Right cardiac atrium (tissue), 5 donors: Measurements from ENCODE around the gene DHH. TPM values are rescaled to one million over a fixed set of nuclear protein-coding genes. Genes with fewer than 3 reads are reported as not detected.
A peak's percentile ranks its signal among the peaks of the same experiment; 100 is the strongest.

Experiments
- ATAC-seq, 2 donors: fragments of 200-7000 bp; cut with Tn5 transposase; one replicate each; pipeline versions ENCODE4 v1.8.0 to v1.9.1; 2020; ENCODE audit warnings: moderate library complexity in 2 of 2, mild to moderate bottlenecking in 1 of 2
- DNase-seq, 3 donors: peaks; one replicate each; pipeline ENCODE4 v3.0.0-alpha.2; 2020
- H3K27ac ChIP-seq: one replicate; pipeline ENCODE4 v1.5.1; 2013; ENCODE audit warnings: mild to moderate bottlenecking, low read length, control low read depth, moderate library complexity
- H3K27me3 ChIP-seq: one replicate; pipeline ENCODE4 v1.6.1; 2013; ENCODE audit not compliant: control insufficient read depth, insufficient read depth
- H3K4me1 ChIP-seq: one replicate; pipeline ENCODE4 v1.6.1; 2013; ENCODE audit warnings: low read length; ENCODE audit not compliant: control insufficient read depth, insufficient read depth
- H3K4me3 ChIP-seq: one replicate; pipeline ENCODE4 v1.5.1; 2013; ENCODE audit warnings: low read length, control low read depth
- H3K9me3 ChIP-seq: one replicate; pipeline ENCODE4 v1.6.1; 2013; ENCODE audit warnings: low read length; ENCODE audit not compliant: control insufficient read depth
- WGBS: extraction: QIAGEN DNeasy Blood & Tissue Kit; methylation state at CpG from one replicate; pipeline ENCODE4 v1.1.7; 2013; 5-methylcytosine and 5-hydroxymethylcytosine counted together
- intact Hi-C, 4 donors: fragments of 100-400 bp; cut with DNase I; formaldehyde crosslinking; loops; one replicate each; pipeline versions ENCODE4 v1.11.0 to v1.14.0; 2022 to 2023
- polyA plus RNA-seq: library from polyadenylated mRNA; stranded (reverse); fragments of 200-250 nt; gene quantifications from one replicate; pipeline ENCODE4 v1.2.3, GENCODE V29; 2013
- total RNA-seq, 4 donors: library from RNA; stranded (reverse); fragmentation: NEBNext Ultra II Directional; extraction: Animal tissue kit (Norgen Biotek cat#: 25700); gene quantifications; one replicate each; pipeline ENCODE4 v1.2.1, GENCODE V29; 2021
- donor health status: healthy with polysubstance abuse.
- donor health status: DM: no; HTN: yes; CAD: no.
- donor health status: DM: no; HTN: no; CAD: no.
- donor health status: DM: no; HTN: yes; CAD: no; lungs with severe emphysema.
- donor health status: DM: yes; HTN: yes; CAD: no.

Gene DHH
- total and polyA plus RNA-seq, 5 donors, result 0.35 to 1.7 (median 0.59) TPM

- WGBS, result 34% methylated on average over 7 of the region's 7 CpGs
- no peaks in the 10 kb centered on the region for H3K9me3 ChIP-seq
- H3K4me3 ChIP-seq, result no peak overlapping the region
- intact Hi-C loops, result no loop called here
- H3K27ac ChIP-seq, result no peak overlapping the region
- peak; percentile 67 to 68 for ATAC-seq
- peaks cover 11% of the 10 kb centered on the region for H3K4me1 ChIP-seq
- peak in 2 of 3 donors; percentile 57 to 70 for DNase-seq
- no peaks in the 10 kb centered on the region for H3K27me3 ChIP-seq
Observed at GRCh38 chr12:49055978-49056754, 38.4 kb downstream of the DHH start.

GRCh38 chr12:49055092-49055491, 39.5 kb downstream of the DHH start:
- Histone ChIP-seq H3K4me1 (peaks cover 11% of the 10 kb centered on the region), H3K4me3 (no peak overlapping the region)

GRCh38 chr12:49054524-49054923, 40.1 kb downstream of the DHH start:
- Histone ChIP-seq H3K27ac (no peak overlapping the region), H3K27me3 (no peaks in the 10 kb centered on the region), H3K4me1 (peaks cover 11% of the 10 kb centered on the region), H3K9me3 (no peaks in the 10 kb centered on the region), H3K4me3 (no peak overlapping the region)
- intact Hi-C loops, result no loop called here
- ATAC-seq, result no peak
- WGBS, result 91% methylated on average over 10 of the region's 10 CpGs
- no peak for DNase-seq

More at GRCh38 chr12:49055092-49055491, 39.5 kb downstream of the DHH start:
- Histone ChIP-seq H3K9me3 (no peaks in the 10 kb centered on the region), H3K27ac (no peak overlapping the region), H3K27me3 (no peaks in the 10 kb centered on the region)
- 74% methylated on average over 4 of the region's 4 CpGs for WGBS
- DNase-seq (no peak), ATAC-seq (no peak)
- intact Hi-C loops, result no loop called here

GRCh38 chr12:49054096-49054495, 40.5 kb downstream of the DHH start:
- H3K27me3 ChIP-seq, result no peaks in the 10 kb centered on the region
- DNase-seq (no peak), ATAC-seq (no peak)
- H3K4me3 ChIP-seq, result no peak overlapping the region
- intact Hi-C loops, result no loop called here
- WGBS, result 92% methylated on average over 5 of the region's 5 CpGs
- no peak overlapping the region for H3K27ac ChIP-seq
- no peaks in the 10 kb centered on the region for H3K9me3 ChIP-seq
- H3K4me1 ChIP-seq, result peaks cover 11% of the 10 kb centered on the region

- H3K27ac ChIP-seq, result no peak overlapping the region
- intact Hi-C loops, result loop anchor here in 1 of 4 donors (2.0 kb wide), 1 partner anchor 20 kb away; no protein-coding TSS in a partner anchor
- WGBS, result 81% methylated on average over 16 of the region's 16 CpGs
- DNase-seq (no peak), ATAC-seq (no peak)
- no peaks in the 10 kb centered on the region for H3K9me3 ChIP-seq
- no peak overlapping the region for H3K4me3 ChIP-seq
- no peaks in the 10 kb centered on the region for H3K27me3 ChIP-seq
- H3K4me1 ChIP-seq, result peaks cover 10% of the 10 kb centered on the region
Observed at GRCh38 chr12:49052451-49053208, 42.0 kb downstream of the DHH start.

GRCh38 chr12:49051777-49052438, 42.7 kb downstream of the DHH start:
- intact Hi-C loops, result loop anchor here in 1 of 4 donors (2.0 kb wide), 1 partner anchor 19 kb away; no protein-coding TSS in a partner anchor
- H3K4me3 ChIP-seq, result no peak overlapping the region
- 90% methylated on average over 20 of the region's 20 CpGs for WGBS
- ATAC-seq, result no peak
- no peak overlapping the region for H3K27ac ChIP-seq
- no peaks in the 10 kb centered on the region for H3K27me3 ChIP-seq
- no peaks in the 10 kb centered on the region for H3K9me3 ChIP-seq
- peaks cover 5% of the 10 kb centered on the region for H3K4me1 ChIP-seq
- DNase-seq, result no peak

- ATAC-seq (no peak), DNase-seq (no peak)
- 92% methylated on average over 18 of the region's 18 CpGs for WGBS
- Histone ChIP-seq H3K4me1 (peaks cover 2% of the 10 kb centered on the region), H3K9me3 (no peaks in the 10 kb centered on the region), H3K27ac (no peak overlapping the region), H3K27me3 (no peaks in the 10 kb centered on the region), H3K4me3 (no peak overlapping the region)
- intact Hi-C loops, result no loop called here
Observed at GRCh38 chr12:49051373-49051764, 43.2 kb downstream of the DHH start.

GRCh38 chr12:49050507-49051372, 43.9 kb downstream of the DHH start:
- ATAC-seq (no peak), DNase-seq (no peak)
- Histone ChIP-seq H3K27me3 (no peaks in the 10 kb centered on the region), H3K4me1 (peaks cover 2% of the 10 kb centered on the region), H3K4me3 (no peak overlapping the region), H3K27ac (no peak overlapping the region), H3K9me3 (no peaks in the 10 kb centered on the region)
- 85% methylated on average over 13 of the region's 13 CpGs for WGBS
- intact Hi-C loops, result no loop called here

- no peaks in the 10 kb centered on the region for H3K9me3 ChIP-seq
- WGBS, result 70% methylated on average over 20 of the region's 20 CpGs
- ATAC-seq (peak; percentile 8 to 16), DNase-seq (no peak)
- H3K4me1 ChIP-seq, result no peaks in the 10 kb centered on the region
- intact Hi-C loops, result no loop called here
- no peaks in the 10 kb centered on the region for H3K27me3 ChIP-seq
- H3K27ac ChIP-seq, result no peak overlapping the region
- no peak overlapping the region for H3K4me3 ChIP-seq
Observed at GRCh38 chr12:49049566-49050224, 44.9 kb downstream of the DHH start.

GRCh38 chr12:49048953-49049352, 45.6 kb downstream of the DHH start:
- peak in 1 of 3 donors; percentile 14 for DNase-seq
- no peaks in the 10 kb centered on the region for H3K4me1 ChIP-seq
- ATAC-seq, result no peak
- no peaks in the 10 kb centered on the region for H3K9me3 ChIP-seq
- no peaks in the 10 kb centered on the region for H3K27me3 ChIP-seq
- no peak overlapping the region for H3K4me3 ChIP-seq
- H3K27ac ChIP-seq, result no peak overlapping the region
- WGBS, result 91% methylated on average over 10 of the region's 10 CpGs
- intact Hi-C loops, result no loop called here
